HG03558 (cell line): Measurements from ENCODE around the gene ARHGEF38.
"Not testable (repeated sequence)": the region's sequence is repeated elsewhere in the genome, so short reads cannot be mapped to it uniquely, and the experiment has no call there.

Experiments used
- ATAC-seq: cut with Tn5 transposase; IDR thresholded peaks from one replicate; pipeline ENCODE4 v1.9.1; 2021; ENCODE audit warnings: moderate number of reproducible peaks; ENCODE audit not compliant: unreplicated experiment; ENCODE audit errors: extremely low read depth

The ARHGEF38 gene

GRCh38 chr4:105601406-105601805 lies 49.0 kb downstream of the ARHGEF38 start:
- ATAC-seq = no peak

GRCh38 chr4:105603158-105603557 lies 50.7 kb downstream of the ARHGEF38 start:
- ATAC-seq = no peak

- ATAC-seq = no peak
Observed at GRCh38 chr4:105605493-105605892, 53.1 kb downstream of the ARHGEF38 start.

GRCh38 chr4:105607876-105608275 lies 55.5 kb downstream of the ARHGEF38 start:
- ATAC-seq = no peak

- not testable (repeated sequence) for ATAC-seq
Observed at GRCh38 chr4:105609819-105610218, 57.4 kb downstream of the ARHGEF38 start.

- no peak for ATAC-seq
Observed at GRCh38 chr4:105613306-105613705, 60.9 kb downstream of the ARHGEF38 start.

GRCh38 chr4:105619188-105619931 lies 66.9 kb downstream of the ARHGEF38 start:
- no peak for ATAC-seq

- ATAC-seq = no peak
Observed at GRCh38 chr4:105620640-105621323, 68.4 kb downstream of the ARHGEF38 start.

GRCh38 chr4:105622269-105622668 lies 69.8 kb downstream of the ARHGEF38 start:
- ATAC-seq = no peak

- no peak for ATAC-seq
Observed at GRCh38 chr4:105623099-105623498, 70.7 kb downstream of the ARHGEF38 start.

GRCh38 chr4:105624530-105624929 lies 72.1 kb downstream of the ARHGEF38 start:
- peak; percentile 50 for ATAC-seq

GRCh38 chr4:105625214-105625613 lies 72.8 kb downstream of the ARHGEF38 start:
- ATAC-seq = no peak

- ATAC-seq = no peak
Observed at GRCh38 chr4:105626846-105627245, 74.4 kb downstream of the ARHGEF38 start.

GRCh38 chr4:105627620-105628019 lies 75.2 kb downstream of the ARHGEF38 start:
- no peak for ATAC-seq

- no peak for ATAC-seq
Observed at GRCh38 chr4:105630670-105631655, 78.5 kb downstream of the ARHGEF38 start.

- no peak for ATAC-seq
Observed at GRCh38 chr4:105631818-105632400, 79.5 kb downstream of the ARHGEF38 start.

GRCh38 chr4:105632599-105632998 lies 80.2 kb downstream of the ARHGEF38 start:
- no peak for ATAC-seq

GRCh38 chr4:105633241-105633640 lies 80.8 kb downstream of the ARHGEF38 start:
- ATAC-seq = no peak

GRCh38 chr4:105634402-105635080 lies 82.1 kb downstream of the ARHGEF38 start:
- ATAC-seq = no peak
